ENCODE measurements around the gene FHOD3. TPM values are rescaled to one million over a fixed set of nuclear protein-coding genes. Genes with fewer than 3 reads are reported as not detected.

Gene FHOD3
- total and polyA plus RNA-seq, 2 of the 8 experiments (the other 6 are each of a cell fraction or from before 2014, with no cell fraction given) = 9.7 to 10.5 TPM

- no peak for TF ChIP-seq EP300 (IDR thresholded peaks at IDR 0.05; ENCODE audit: borderline replicate concordance in 1 of 2, low read depth in 2 of 2, low read length in 2 of 2)
- TF ChIP-seq TAF1 (IDR thresholded peaks at IDR 0.05; ENCODE audit: low read depth, low read length) = no peak
Observed at GRCh38 chr18:36675542-36675941, 378.0 kb downstream of the FHOD3 start (continued).
